Measurements from ENCODE around the gene GPR52. TPM values are rescaled to one million over a fixed set of nuclear protein-coding genes. Genes with fewer than 3 reads are reported as not detected.

GPR52 gene
- total RNA-seq, 1 donor from 2014 or later, result 0.84 TPM

DNA sequence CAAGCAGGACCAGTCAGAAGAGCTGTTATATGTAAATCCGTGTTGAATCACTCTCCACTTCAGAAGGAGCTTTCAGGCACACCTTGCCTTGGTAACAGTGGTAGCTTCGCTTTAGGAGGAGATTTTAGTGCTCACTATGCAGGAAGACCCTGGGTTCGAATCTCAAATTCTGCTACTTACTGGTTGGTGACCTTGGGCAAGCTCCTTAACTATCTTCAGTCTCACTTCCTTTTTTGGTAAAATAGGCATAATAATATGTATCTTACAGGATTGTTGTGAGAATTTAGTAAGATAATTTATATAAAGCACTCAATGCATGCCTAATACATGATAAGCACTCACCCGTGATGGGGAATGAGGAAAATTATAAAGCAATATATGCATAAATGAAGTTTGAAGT, 46.7 kb upstream of the GPR52 start:
- no peaks in the 10 kb centered on the region for H3K9me3 Mint-ChIP-seq
- H3K36me3 Mint-ChIP-seq, result no peaks in the 10 kb centered on the region
- H3K27me3 ChIP-seq, result no peaks in the 10 kb centered on the region
- no peak overlapping the region for H2AFZ ChIP-seq (replicated peaks)
- no peaks in the 10 kb centered on the region for H4K20me1 ChIP-seq (ENCODE audit: low read depth)
- no peaks in the 10 kb centered on the region for H3K79me2 ChIP-seq (ENCODE audit: low read depth)
- H3K4me1 Mint-ChIP-seq, result no peaks in the 10 kb centered on the region
- H3K4me2 ChIP-seq, result no peak overlapping the region
- H3K27ac Mint-ChIP-seq, result no peak overlapping the region
- H3K4me1 ChIP-seq, result no peaks in the 10 kb centered on the region
- TF ChIP-seq, protein P1, sequence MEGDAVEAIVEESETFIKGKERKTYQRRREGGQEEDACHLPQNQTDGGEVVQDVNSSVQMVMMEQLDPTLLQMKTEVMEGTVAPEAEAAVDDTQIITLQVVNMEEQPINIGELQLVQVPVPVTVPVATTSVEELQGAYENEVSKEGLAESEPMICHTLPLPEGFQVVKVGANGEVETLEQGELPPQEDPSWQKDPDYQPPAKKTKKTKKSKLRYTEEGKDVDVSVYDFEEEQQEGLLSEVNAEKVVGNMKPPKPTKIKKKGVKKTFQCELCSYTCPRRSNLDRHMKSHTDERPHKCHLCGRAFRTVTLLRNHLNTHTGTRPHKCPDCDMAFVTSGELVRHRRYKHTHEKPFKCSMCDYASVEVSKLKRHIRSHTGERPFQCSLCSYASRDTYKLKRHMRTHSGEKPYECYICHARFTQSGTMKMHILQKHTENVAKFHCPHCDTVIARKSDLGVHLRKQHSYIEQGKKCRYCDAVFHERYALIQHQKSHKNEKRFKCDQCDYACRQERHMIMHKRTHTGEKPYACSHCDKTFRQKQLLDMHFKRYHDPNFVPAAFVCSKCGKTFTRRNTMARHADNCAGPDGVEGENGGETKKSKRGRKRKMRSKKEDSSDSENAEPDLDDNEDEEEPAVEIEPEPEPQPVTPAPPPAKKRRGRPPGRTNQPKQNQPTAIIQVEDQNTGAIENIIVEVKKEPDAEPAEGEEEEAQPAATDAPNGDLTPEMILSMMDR (IDR thresholded peaks at IDR 0.05), result no peak
- no peak for TF ChIP-seq EZH2 (IDR thresholded peaks at IDR 0.05)
- no peak for TF ChIP-seq EZH2phosphoT487 (IDR thresholded peaks at IDR 0.05)
- H3K9me3 ChIP-seq (ENCODE audit: low read depth), result no peaks in the 10 kb centered on the region
- no peak overlapping the region for H3K27ac ChIP-seq
- DNase-seq (ENCODE audit: low spot score), result no peak
- H3K9ac ChIP-seq, result no peak overlapping the region
- peaks cover 4% of the 10 kb centered on the region for H3K27me3 Mint-ChIP-seq (ENCODE audit: insufficient read depth, low read depth)
- H3F3A ChIP-seq (ENCODE audit: low read depth), result no peaks in the 10 kb centered on the region
- H3K36me3 ChIP-seq, result no peaks in the 10 kb centered on the region
- no peak overlapping the region for H3K4me3 ChIP-seq
- no peak overlapping the region for H3K4me3 Mint-ChIP-seq

DNA sequence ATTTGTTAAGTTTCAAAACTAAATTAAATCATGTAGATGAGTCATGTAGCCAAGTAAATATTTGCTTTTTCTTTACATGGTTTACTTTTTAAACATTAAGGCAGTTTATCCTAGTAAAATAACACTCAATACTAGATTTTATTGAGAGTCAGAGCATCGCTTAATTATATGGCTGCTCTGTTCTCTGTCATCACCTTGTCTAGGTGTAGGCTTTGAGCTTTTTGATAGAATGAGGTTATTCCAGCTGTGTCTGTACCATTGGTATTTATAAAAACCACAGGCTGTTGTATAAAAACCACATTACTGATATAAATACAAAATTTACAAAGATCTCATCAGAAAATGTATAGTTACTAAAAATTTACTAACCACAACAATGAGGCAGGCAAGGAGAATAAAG, 42.5 kb upstream of the GPR52 start:
- H3K27me3 ChIP-seq, result no peaks in the 10 kb centered on the region
- no peaks in the 10 kb centered on the region for H3K79me2 ChIP-seq (ENCODE audit: low read depth)
- TF ChIP-seq EZH2phosphoT487 (IDR thresholded peaks at IDR 0.05) (no peak), EZH2 (IDR thresholded peaks at IDR 0.05) (no peak)
- TF ChIP-seq, protein P1 (IDR thresholded peaks at IDR 0.05), result no peak
- Mint-ChIP-seq H3K4me1 (peaks cover 4% of the 10 kb centered on the region), H3K27me3 (ENCODE audit: insufficient read depth, low read depth) (no peaks in the 10 kb centered on the region), H3K27ac (no peak overlapping the region), H3K9me3 (no peaks in the 10 kb centered on the region), H3K4me3 (no peak overlapping the region), H3K36me3 (no peaks in the 10 kb centered on the region)
- no peaks in the 10 kb centered on the region for H4K20me1 ChIP-seq (ENCODE audit: low read depth)
- H3K9me3 ChIP-seq (ENCODE audit: low read depth), result no peaks in the 10 kb centered on the region
- no peak overlapping the region for H3K4me3 ChIP-seq
- H3K4me1 ChIP-seq, result no peaks in the 10 kb centered on the region
- H3K9ac ChIP-seq, result no peak overlapping the region
- no peak overlapping the region for H3K4me2 ChIP-seq
- H2AFZ ChIP-seq (replicated peaks), result no peak overlapping the region
- no peaks in the 10 kb centered on the region for H3F3A ChIP-seq (ENCODE audit: low read depth)
- no peak overlapping the region for H3K27ac ChIP-seq
- H3K36me3 ChIP-seq, result no peaks in the 10 kb centered on the region
- DNase-seq (ENCODE audit: low spot score), result no peak

DNA sequence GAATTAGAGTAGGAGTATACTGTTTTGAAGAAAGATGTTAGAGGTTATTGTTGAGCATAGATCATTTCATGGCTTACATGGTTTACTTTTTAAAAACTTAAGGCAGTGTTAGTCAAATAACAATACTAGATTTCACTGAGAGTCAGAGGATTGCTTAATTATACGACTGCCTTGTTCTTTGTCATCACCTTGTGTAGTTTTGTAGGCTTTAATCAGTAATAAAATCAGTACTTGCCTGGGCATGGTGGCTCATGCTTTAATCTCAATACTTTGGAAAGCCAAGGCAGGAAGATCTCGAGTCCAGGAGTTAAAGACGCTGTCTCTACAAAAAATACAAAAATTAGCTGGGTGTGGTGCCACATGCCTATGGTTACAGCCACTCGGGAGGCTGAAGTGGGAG, 41.3 kb upstream of the GPR52 start:
- Histone ChIP-seq H3K4me2 (no peak overlapping the region), H2AFZ (replicated peaks) (no peak overlapping the region), H4K20me1 (ENCODE audit: low read depth) (no peaks in the 10 kb centered on the region), H3K4me3 (no peak overlapping the region), H3K79me2 (ENCODE audit: low read depth) (no peaks in the 10 kb centered on the region), H3K9ac (no peak overlapping the region), H3K36me3 (no peaks in the 10 kb centered on the region), H3K27me3 (no peaks in the 10 kb centered on the region), H3F3A (ENCODE audit: low read depth) (no peaks in the 10 kb centered on the region), H3K27ac (no peak overlapping the region), H3K4me1 (no peaks in the 10 kb centered on the region), H3K9me3 (ENCODE audit: low read depth) (no peaks in the 10 kb centered on the region)
- Mint-ChIP-seq H3K27ac (no peak overlapping the region), H3K9me3 (no peaks in the 10 kb centered on the region), H3K27me3 (ENCODE audit: insufficient read depth, low read depth) (no peaks in the 10 kb centered on the region), H3K4me3 (no peak overlapping the region), H3K36me3 (no peaks in the 10 kb centered on the region), H3K4me1 (peaks cover 4% of the 10 kb centered on the region)
- DNase-seq (ENCODE audit: low spot score), result no peak
- TF ChIP-seq EZH2 (IDR thresholded peaks at IDR 0.05) (no peak), EZH2phosphoT487 (IDR thresholded peaks at IDR 0.05) (no peak)
- TF ChIP-seq, protein P1 (IDR thresholded peaks at IDR 0.05), result no peak
